K562 (cell line): ENCODE data around the gene ILF2. TPM values are rescaled to one million over a fixed set of nuclear protein-coding genes. Genes with fewer than 3 reads are reported as not detected.

Experiments used
- ATAC-seq: fragments of 200-7000 bp; cut with Tn5 transposase; 3 replicates; pipeline ENCODE4 v1.9.1; 2020; ENCODE audit warnings: moderate library complexity
- BruUV-seq: library from RNA; stranded (reverse); fragments of 400-500 nt; replicated peaks from 2 replicates; lab custom pipeline; 2021; lab: Mats Ljungman, UMichigan
- CTCF ChIA-PET: fragments of 300-600 bp; formaldehyde crosslinking; extraction: SDS; loops from one replicate; lab custom pipeline; 2021; ENCODE audit warnings: low intra/inter-chr PET ratio; lab: Yijun Ruan, JAX
- POLR2A ChIA-PET: fragments of 300-600, 350-650 bp; sonication (Branson Sonifier 250); formaldehyde crosslinking; extraction: SDS; loops from one replicate; lab custom pipeline; 2021; ENCODE audit warnings: antibody characterized with exemption, inconsistent platforms; lab: Yijun Ruan, JAX
- DNase-seq, 4 experiments: peaks; one replicate each; pipeline versions ENCODE4 v3.0.0 to v3.0.0-alpha.2; 2011 to 2018; ENCODE audit warnings: low spot score in 3 of 4, mixed read lengths in 3 of 4; ENCODE audit errors: extremely low read depth in 1 of 4
- FAIRE-seq: peaks from 2 replicates; lab custom pipeline; 2011; peaks lifted over from hg19 to GRCh38; lab: Jason Lieb, UNC
- H2AFZ ChIP-seq: 2 replicates; pipeline ENCODE4 v1.6.0; 2011; ENCODE audit warnings: low read depth, low read length, control low read depth, inconsistent platforms
- H3K27ac ChIP-seq: fragments of 200-600 bp; 3 replicates; pipeline ENCODE4 v1.8.0; 2011; ENCODE audit warnings: low read depth, mild to moderate bottlenecking, control low read depth, inconsistent platforms, low read length, moderate library complexity, mixed read lengths; ENCODE audit errors: extremely low read depth
- H3K27me3 ChIP-seq, 2 experiments: fragments of 300-600 bp in 1 of 2; 2 replicates in 1 of 2; 3 replicates in 1 of 2; pipeline versions ENCODE4 v1.6.0 to v1.8.0; 2011; ENCODE audit warnings: inconsistent platforms in 2 of 2, low read length in 2 of 2, mild to moderate bottlenecking in 1 of 2, mixed read lengths in 1 of 2, moderate library complexity in 1 of 2; ENCODE audit not compliant: control insufficient read depth in 2 of 2, insufficient read depth in 2 of 2
- H3K36me3 ChIP-seq: fragments of 300-600 bp; 3 replicates; pipeline ENCODE4 v1.8.0; 2011; ENCODE audit warnings: mild to moderate bottlenecking, low read length, inconsistent platforms; ENCODE audit not compliant: control insufficient read depth, insufficient read depth
- H3K4me1 ChIP-seq, 2 experiments: fragments of 200-600 bp in 1 of 2; replicated peaks in 1 of 2; 2 replicates in 1 of 2; 3 replicates in 1 of 2; pipeline versions ENCODE4 v1.5.1 to v1.8.0; 2011; ENCODE audit warnings: inconsistent platforms in 2 of 2, low read length in 2 of 2, mild to moderate bottlenecking in 1 of 2, mixed read lengths in 1 of 2, moderate library complexity in 1 of 2; ENCODE audit not compliant: control insufficient read depth in 2 of 2, insufficient read depth in 2 of 2
- H3K4me2 ChIP-seq: 2 replicates; pipeline ENCODE4 v1.6.1; 2011; ENCODE audit warnings: low read length, control low read depth, inconsistent platforms, mixed read lengths; ENCODE audit not compliant: insufficient read depth
- H3K4me3 ChIP-seq: fragments of 200-600 bp; sonication (generic), shearing (Covaris generic); 2 replicates; pipeline ENCODE4 v1.5.1; 2016; ENCODE audit warnings: control low read depth, inconsistent platforms
- H3K79me2 ChIP-seq: fragments of 200-600 bp; 3 replicates; pipeline ENCODE4 v1.8.0; 2011; ENCODE audit warnings: low read length, inconsistent platforms; ENCODE audit not compliant: control insufficient read depth, insufficient read depth
- H3K9ac ChIP-seq, 2 experiments: 2 replicates each; pipeline versions ENCODE4 v1.6.0 to v1.6.1; 2011; ENCODE audit warnings: low read depth in 2 of 2, low read length in 2 of 2, control low read depth in 1 of 2, inconsistent platforms in 1 of 2, mild to moderate bottlenecking in 1 of 2, mixed read lengths in 1 of 2; ENCODE audit not compliant: insufficient read depth in 1 of 2
- H3K9me1 ChIP-seq: one replicate; pipeline ENCODE4 v1.6.0; 2011; ENCODE audit warnings: inconsistent platforms, mild to moderate bottlenecking, low read length, moderate library complexity; ENCODE audit not compliant: control insufficient read depth, insufficient read depth
- H3K9me3 ChIP-seq: replicated peaks from 2 replicates; pipeline ENCODE4 v1.5.1; 2011; ENCODE audit warnings: low read depth, low read length, inconsistent platforms; ENCODE audit not compliant: control insufficient read depth, insufficient read depth
- H4K20me1 ChIP-seq: replicated peaks from 2 replicates; pipeline ENCODE4 v1.6.1; 2011; ENCODE audit warnings: low read length, inconsistent platforms, mixed read lengths; ENCODE audit not compliant: control insufficient read depth, insufficient read depth
- ARHGAP35 ChIP-seq: fragments of 450-650 bp; IDR thresholded peaks from 2 replicates; pipeline ENCODE4 v1.6.1; 2018; ENCODE audit not compliant: partially characterized antibody
- CCAR2 ChIP-seq: fragments of 200-400 bp; formaldehyde crosslinking; IDR thresholded peaks from 2 replicates; pipeline ENCODE4 v1.6.1; 2017; ENCODE audit warnings: mild to moderate bottlenecking, low read depth, low read length
- ETS1 ChIP-seq: conservative IDR thresholded peaks from 2 replicates; pipeline ENCODE4 v1.6.1; 2011; ENCODE audit warnings: low read depth, mild to moderate bottlenecking, low read length; ENCODE audit not compliant: control insufficient read depth
- HDAC1 ChIP-seq, 2 experiments: fragments of 450-650 bp; IDR thresholded peaks; 2 replicates each; pipeline ENCODE4 v1.6.1; 2016 to 2017; ENCODE audit warnings: inconsistent platforms in 1 of 2, mild to moderate bottlenecking in 1 of 2, moderate library complexity in 1 of 2
- PRDM10 ChIP-seq: fragments of 450-650 bp; IDR thresholded peaks from 2 replicates; pipeline ENCODE4 v1.6.1; 2018; ENCODE audit not compliant: partially characterized antibody
- TCFL5 ChIP-seq: fragments of 250-450 bp; sonication (Bioruptor Pico); conservative IDR thresholded peaks from 2 replicates; pipeline ENCODE4 v1.6.1; 2021; ENCODE audit warnings: mild to moderate bottlenecking, moderate library complexity, matching md5 sums
- ZBTB33 ChIP-seq: sonication (generic); formaldehyde crosslinking; IDR thresholded peaks from 2 replicates; pipeline ENCODE4 v1.8.1; 2023; ENCODE audit warnings: mild to moderate bottlenecking, missing genetic modification reagents
- ZNF121 ChIP-seq: sonication (generic); formaldehyde crosslinking; conservative IDR thresholded peaks from 2 replicates; pipeline ENCODE4 v1.8.0; 2022; ENCODE audit warnings: missing genetic modification reagents
- WGBS: fragments of 100-300 bp; shearing (Covaris generic); methylation state at CpG from one replicate; pipeline ENCODE4 v1.1.6; 2016; ENCODE audit warnings: low coverage, mixed read lengths; ENCODE audit not compliant: insufficient coverage; ENCODE audit errors: missing lambda C conversion rate; 5-methylcytosine and 5-hydroxymethylcytosine counted together
- in situ Hi-C: fragments of 300-500 bp; cut with MboI; formaldehyde crosslinking; loops from 4 replicates; pipeline ENCODE4 v1.15.0; 2018; ENCODE audit warnings: inconsistent platforms, mixed read lengths
- intact Hi-C: fragments of 100-400 bp; cut with micrococcal nuclease; formaldehyde crosslinking; loops from 2 replicates; pipeline ENCODE4 v1.14.2; 2022
- polyA plus RNA-seq, 8 experiments: library from polyadenylated mRNA; depleted of rRNA in 4 of 8; stranded (reverse) in 5 of 8; unstranded in 3 of 8; fragments of >200 nt; fragmentation: Nextera tagmentation in 2 of 8; fragmentation: Illumina TruSeq in 1 of 8; extraction: Ambion mirVana in 2 of 8; extraction: Trizol in 1 of 8; gene quantifications; 2 replicates each; pipeline versions ENCODE4 v1.2.1 to v1.2.3, GENCODE V29; 2011 to 2014; ENCODE audit warnings: inconsistent platforms in 1 of 8, missing spikeins in 1 of 8
- total RNA-seq, 7 experiments: library from RNA; depleted of rRNA in 6 of 7; stranded (reverse); fragments of >200 nt in 6 of 7; fragmentation: Illumina TruSeq in 2 of 7; extraction: Trizol in 2 of 7; gene quantifications; 2 replicates each; pipeline versions ENCODE4 v1.2.1 to v1.2.3, GENCODE V29; 2011 to 2021; ENCODE audit warnings: low replicate concordance in 1 of 7

Gene ILF2
- total and polyA plus RNA-seq, 9 of the 15 experiments (the other 6 are each of a cell fraction or from before 2014, with no cell fraction given): 282 to 726 (median 474) TPM

GRCh38 chr1:153685544-153686340 is 14.9 kb upstream of the ILF2 start:
- POLR2A ChIA-PET: interaction anchor here (1.9 kb wide), 1 partner anchor 12 kb away, joined by 6 read pairs; no protein-coding TSS in a partner anchor

More at GRCh38 chr1:153685544-153686340, 14.9 kb upstream of the ILF2 start:
- H3K4me2 ChIP-seq: no peak overlapping the region
- H3K27ac ChIP-seq: no peak overlapping the region
- H3K79me2 ChIP-seq: no peaks in the 10 kb centered on the region
- peaks cover 9 to 31% of the 10 kb centered on the region in 2 experiments; a peak in 4 of 5 replicates for H3K27me3 ChIP-seq
- no peaks in the 10 kb centered on the region for H4K20me1 ChIP-seq
- no TSS peak for BruUV-seq
- no peaks in the 10 kb centered on the region for H3K9me3 ChIP-seq
- H3K9ac ChIP-seq: no peak overlapping the region
- H2AFZ ChIP-seq: no peak overlapping the region
- WGBS: 12% methylated on average over 11 of the region's 11 CpGs
- CTCF ChIA-PET: interaction anchor here (0.7 kb wide), 1 partner anchor 64 kb away, joined by 3 read pairs; no protein-coding TSS in a partner anchor
- no peak for FAIRE-seq
- TF ChIP-seq ZNF121 (CRISPR knock-in tag) (no peak), ETS1 (no peak), ARHGAP35 (no peak), CCAR2 (no peak), HDAC1 (IDR thresholded peaks at IDR 0.05) (no peak), ZBTB33 (CRISPR knock-in tag) (no peak), PRDM10 (no peak), TCFL5 (CRISPR knock-in tag) (no peak)
- TF ChIP-seq, all 486 proteins: peak for 0
- H3K9me1 ChIP-seq: peaks cover 3% of the 10 kb centered on the region
- in situ Hi-C loops: no loop called here
- no peak for DNase-seq
- intact Hi-C loops: no loop called here
- H3K4me3 ChIP-seq: no peak overlapping the region
- H3K36me3 ChIP-seq: no peaks in the 10 kb centered on the region
- no peak for ATAC-seq
- H3K4me1 ChIP-seq: peaks cover 3 to 23% of the 10 kb centered on the region in 2 experiments; a peak in 4 of 5 replicates
